GM18909 (cell line): ENCODE data around the gene PPY.
"Not testable (repeated sequence)": the region's sequence is repeated elsewhere in the genome, so short reads cannot be mapped to it uniquely, and the experiment has no call there.

Experiments
- ATAC-seq: cut with Tn5 transposase; IDR thresholded peaks from one replicate; pipeline ENCODE4 v1.9.1; 2021; ENCODE audit warnings: mild to moderate bottlenecking; ENCODE audit not compliant: unreplicated experiment, poor library complexity

PPY gene

GRCh38 chr17:43942051-43942685 is at the start of gene PPY:
Gene PPY (minus strand): TSS chr17:43942476. CDS start chr17:43941654, 822 bp downstream.
- no peak for ATAC-seq

GRCh38 chr17:43988301-43988700 is 46.0 kb upstream of the PPY start:
- no peak for ATAC-seq

- ATAC-seq: no peak
These were observed 45.1 kb upstream of the PPY start for GRCh38 chr17:43987131-43988021.

GRCh38 chr17:43986225-43986981 is 44.1 kb upstream of the PPY start:
- no peak for ATAC-seq

GRCh38 chr17:43984521-43984920 is 42.2 kb upstream of the PPY start:
- ATAC-seq: no peak

- ATAC-seq: no peak
These were observed 41.5 kb upstream of the PPY start for GRCh38 chr17:43983515-43984411.

- ATAC-seq: no peak
These were observed 40.9 kb upstream of the PPY start for GRCh38 chr17:43983196-43983514.

- ATAC-seq: no peak
These were observed 39.9 kb upstream of the PPY start for GRCh38 chr17:43982171-43982570.

GRCh38 chr17:43979671-43980070 is 37.4 kb upstream of the PPY start:
- ATAC-seq: no peak

- ATAC-seq: no peak
These were observed 36.7 kb upstream of the PPY start for GRCh38 chr17:43979011-43979410.

- ATAC-seq: no peak
These were observed 35.8 kb upstream of the PPY start for GRCh38 chr17:43978078-43978477.

GRCh38 chr17:43976963-43977837 is 34.9 kb upstream of the PPY start:
- ATAC-seq: no peak

GRCh38 chr17:43975898-43976297 is 33.6 kb upstream of the PPY start:
- no peak for ATAC-seq

- no peak for ATAC-seq
These were observed 32.3 kb upstream of the PPY start for GRCh38 chr17:43974382-43975266.

- ATAC-seq: not testable (repeated sequence)
These were observed 30.4 kb upstream of the PPY start for GRCh38 chr17:43972444-43973212.

- ATAC-seq: not testable (repeated sequence)
These were observed 29.2 kb upstream of the PPY start for GRCh38 chr17:43971436-43971835.

GRCh38 chr17:43970366-43970765 is 28.1 kb upstream of the PPY start:
- ATAC-seq: no peak
